Thyroid gland (tissue), 4 donors: ENCODE results near the gene GLI1. TPM values are rescaled to one million over a fixed set of nuclear protein-coding genes. Genes with fewer than 3 reads are reported as not detected.

Experiments
- DNase-seq, 2 donors: peaks; one replicate each; pipeline ENCODE4 v3.0.0-alpha.2; 2019
- H3K27ac ChIP-seq, 3 donors: fragments of 200-600 bp; sonication (generic); 1 replicate in 2 of 3; 2 replicates in 1 of 3; pipeline ENCODE4 v1.5.1; 2016 to 2019; ENCODE audit warnings: mild to moderate bottlenecking in 1 of 3, moderate library complexity in 1 of 3
- H3K27me3 ChIP-seq: fragments of 200-600 bp; sonication (generic); one replicate; pipeline ENCODE4 v1.5.1; 2019
- H3K36me3 ChIP-seq, 2 donors: fragments of 200-600 bp; sonication (generic); one replicate each; pipeline ENCODE4 v1.5.1; 2016 to 2019
- H3K4me1 ChIP-seq, 2 donors: fragments of 200-600 bp; sonication (generic); one replicate each; pipeline ENCODE4 v1.5.1; 2017 to 2019
- H3K4me3 ChIP-seq, 3 donors: fragments of 200-600 bp; sonication (generic); replicated peaks in 1 of 3; 1 replicate in 2 of 3; 2 replicates in 1 of 3; pipeline ENCODE4 v1.5.1; 2016; ENCODE audit warnings: mild to moderate bottlenecking in 1 of 3
- H3K9me3 ChIP-seq: fragments of 200-600 bp; sonication (generic); one replicate; pipeline ENCODE4 v1.5.1; 2017
- POLR2A ChIP-seq, 2 donors: fragments of 450-650 bp; IDR thresholded peaks; one replicate each; pipeline ENCODE4 v1.6.1; 2017; ENCODE audit warnings: antibody characterized with exemption in 2 of 2, mild to moderate bottlenecking in 2 of 2, moderate library complexity in 1 of 2
- WGBS, 2 donors: methylation state at CpG; one replicate each; pipeline ENCODE4 v1.1.5; 2017; 5-methylcytosine and 5-hydroxymethylcytosine counted together
- intact Hi-C: fragments of 100-400 bp; cut with DNase I; formaldehyde crosslinking; loops from one replicate; pipeline ENCODE4 v1.15.1; 2023
- total RNA-seq, 4 donors: library from RNA; depleted of rRNA; stranded (reverse); fragments of >200 nt; gene quantifications; one replicate each; pipeline ENCODE4 v1.2.3, GENCODE V29; 2016
- TF ChIP-seq, protein P1 (sequence below), 6 experiments: fragments of 200-600 bp in 3 of 6; fragments of 450-650 bp in 3 of 6; sonication (generic) in 3 of 6; IDR thresholded peaks; one replicate each; pipeline ENCODE4 v1.5.1; 2016 to 2019; ENCODE audit warnings: antibody characterized with exemption in 6 of 6, mild to moderate bottlenecking in 2 of 6, inconsistent platforms in 1 of 6, moderate library complexity in 1 of 6

The GLI1 gene
- total RNA-seq, 4 donors from 2014 or later: 1.1 to 2.2 (median 1.6) TPM; not detected in 1

DNA sequence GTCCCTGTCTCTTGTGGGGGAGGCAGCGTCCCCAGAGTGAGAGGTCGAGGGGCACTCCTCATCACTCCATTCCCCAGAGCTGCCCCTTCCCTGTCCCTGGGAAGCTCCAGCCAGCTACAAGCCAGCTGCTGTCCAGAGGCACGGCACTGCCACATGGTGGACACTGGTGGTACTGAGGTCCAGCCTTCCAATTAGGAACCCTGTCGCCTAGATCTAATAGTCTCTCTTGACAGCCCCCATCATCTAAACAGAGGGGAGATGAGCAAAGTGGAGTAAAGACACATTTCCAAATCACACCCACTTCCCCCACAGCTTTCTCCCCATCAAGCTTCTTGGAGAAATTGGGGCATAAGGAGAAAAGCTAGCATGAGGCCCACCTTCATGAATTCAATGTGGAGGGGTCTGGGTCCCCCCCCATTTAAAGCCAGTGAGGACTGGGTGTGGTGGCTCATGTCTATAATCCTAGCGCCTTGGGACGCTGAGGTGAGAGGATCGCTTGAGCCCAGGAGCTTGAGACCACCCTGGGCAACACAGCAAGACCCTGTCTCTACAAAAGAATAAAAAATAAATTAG, 6.6 kb upstream of the GLI1 start:
- intact Hi-C loops: loop anchor here (5.0 kb wide), 2 partner anchors 146 to 186 kb away; no protein-coding TSS in a partner anchor
- 14 to 24% methylated on average over 4 to 7 of the region's 7 CpGs for WGBS, 2 donors
- DNase-seq: peak; percentile 81
- no peak for TF ChIP-seq POLR2A (IDR thresholded peaks at IDR 0.05)
- TF ChIP-seq, protein P1, sequence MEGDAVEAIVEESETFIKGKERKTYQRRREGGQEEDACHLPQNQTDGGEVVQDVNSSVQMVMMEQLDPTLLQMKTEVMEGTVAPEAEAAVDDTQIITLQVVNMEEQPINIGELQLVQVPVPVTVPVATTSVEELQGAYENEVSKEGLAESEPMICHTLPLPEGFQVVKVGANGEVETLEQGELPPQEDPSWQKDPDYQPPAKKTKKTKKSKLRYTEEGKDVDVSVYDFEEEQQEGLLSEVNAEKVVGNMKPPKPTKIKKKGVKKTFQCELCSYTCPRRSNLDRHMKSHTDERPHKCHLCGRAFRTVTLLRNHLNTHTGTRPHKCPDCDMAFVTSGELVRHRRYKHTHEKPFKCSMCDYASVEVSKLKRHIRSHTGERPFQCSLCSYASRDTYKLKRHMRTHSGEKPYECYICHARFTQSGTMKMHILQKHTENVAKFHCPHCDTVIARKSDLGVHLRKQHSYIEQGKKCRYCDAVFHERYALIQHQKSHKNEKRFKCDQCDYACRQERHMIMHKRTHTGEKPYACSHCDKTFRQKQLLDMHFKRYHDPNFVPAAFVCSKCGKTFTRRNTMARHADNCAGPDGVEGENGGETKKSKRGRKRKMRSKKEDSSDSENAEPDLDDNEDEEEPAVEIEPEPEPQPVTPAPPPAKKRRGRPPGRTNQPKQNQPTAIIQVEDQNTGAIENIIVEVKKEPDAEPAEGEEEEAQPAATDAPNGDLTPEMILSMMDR (IDR thresholded peaks at IDR 0.05): peak; percentile 76 to 95 (median 90)
- Histone ChIP-seq H3K36me3 (no peaks in the 10 kb centered on the region), H3K4me1 (no peaks in the 10 kb centered on the region), H3K9me3 (no peaks in the 10 kb centered on the region), H3K27ac (no peak overlapping the region), H3K27me3 (no peaks in the 10 kb centered on the region), H3K4me3 (no peak overlapping the region)

DNA sequence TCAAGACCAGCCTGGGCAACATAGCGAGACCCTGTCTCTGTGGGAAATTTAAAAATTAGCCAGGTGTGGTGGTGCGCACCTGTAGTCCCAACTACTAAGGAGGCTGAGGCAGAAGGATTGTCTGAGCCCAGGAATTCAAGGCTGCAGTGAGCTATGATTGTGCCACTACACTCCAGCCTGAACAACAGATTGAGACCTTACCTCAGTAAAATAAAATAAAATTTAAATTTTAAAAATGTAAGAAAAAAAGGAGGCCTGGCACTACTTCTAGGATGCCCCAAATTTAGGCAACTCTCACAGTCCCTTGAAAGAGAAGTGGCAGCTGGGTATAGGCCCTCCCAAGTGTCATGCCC, 5.4 kb upstream of the GLI1 start:
- H3K4me1 ChIP-seq: peaks cover 5% of the 10 kb centered on the region in 2 donors
- no peak for TF ChIP-seq POLR2A (IDR thresholded peaks at IDR 0.05)
- TF ChIP-seq, protein P1 (IDR thresholded peaks at IDR 0.05): no peak
- H3K9me3 ChIP-seq: no peaks in the 10 kb centered on the region
- no peaks in the 10 kb centered on the region for H3K36me3 ChIP-seq
- H3K4me3 ChIP-seq: no peak overlapping the region
- intact Hi-C loops: loop anchor here (5.0 kb wide), 2 partner anchors 147 to 187 kb away; no protein-coding TSS in a partner anchor
- no peak for DNase-seq
- no peaks in the 10 kb centered on the region for H3K27me3 ChIP-seq
- WGBS, 2 donors: 96 to 98% methylated on average over 2 of the region's 2 CpGs
- H3K27ac ChIP-seq: no peak overlapping the region

DNA sequence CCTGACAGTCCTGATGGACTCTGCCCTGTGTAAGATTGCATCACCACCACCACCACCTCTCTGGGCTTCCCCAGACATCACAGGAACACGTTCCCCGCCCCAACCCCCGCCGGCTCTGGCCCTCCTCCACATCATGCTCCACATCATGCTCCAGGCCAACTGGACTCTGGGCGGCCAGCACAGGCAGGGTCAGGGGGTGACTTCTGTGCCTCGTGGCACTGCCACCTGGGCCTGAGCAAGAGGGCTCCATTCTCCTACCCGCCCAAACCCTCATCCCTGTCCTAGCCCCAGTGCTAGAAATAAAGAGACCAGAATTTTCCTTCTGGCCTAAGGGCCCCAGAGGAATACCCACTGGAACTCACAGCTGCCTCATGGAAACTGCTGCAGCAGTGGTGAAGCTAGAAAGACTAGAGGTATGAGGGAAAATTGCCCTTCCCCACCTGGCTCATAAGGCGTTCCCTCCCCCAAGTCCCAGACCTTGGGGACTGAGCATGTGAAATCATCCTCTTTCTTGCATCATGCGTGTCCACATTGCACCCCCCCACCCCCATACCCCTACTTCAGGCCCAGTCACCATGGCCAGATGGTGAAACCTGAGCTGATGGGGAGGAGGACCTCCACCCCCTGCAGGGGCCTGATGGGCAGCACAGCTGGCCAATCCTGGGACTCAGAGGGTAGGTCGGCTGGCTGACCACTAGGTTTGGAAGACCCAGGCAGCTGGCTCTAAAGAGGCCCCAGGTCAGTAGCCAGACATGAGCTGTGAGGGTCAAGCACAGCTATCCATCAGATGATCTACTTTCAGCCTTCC, 4.8 kb upstream of the GLI1 start, which contains the start of gene INHBE:
INHBE (plus strand) TSS at position 742 of the 808 bp plus-strand sequence. CDS start 230 bp downstream, outside the sequence.
- Histone ChIP-seq H3K9me3 (no peaks in the 10 kb centered on the region), H3K27ac (no peak within 1 kb of the TSS), H3K36me3 (no peaks in the 10 kb centered on the region), H3K4me3 (no peak within 1 kb of the TSS), H3K27me3 (no peaks in the 10 kb centered on the region), H3K4me1 (peaks cover 5 to 6% of the 10 kb centered on the region in 2 donors)
- intact Hi-C loops: loop anchor here (5.0 kb wide), 3 partner anchors 147 to 187 kb away; no protein-coding TSS in a partner anchor
- no peak for DNase-seq
- WGBS, 2 donors: 69 to 73% methylated on average over 9 of the region's 10 CpGs
- no peak for TF ChIP-seq POLR2A (IDR thresholded peaks at IDR 0.05)
- TF ChIP-seq, protein P1 (IDR thresholded peaks at IDR 0.05): no peak

DNA sequence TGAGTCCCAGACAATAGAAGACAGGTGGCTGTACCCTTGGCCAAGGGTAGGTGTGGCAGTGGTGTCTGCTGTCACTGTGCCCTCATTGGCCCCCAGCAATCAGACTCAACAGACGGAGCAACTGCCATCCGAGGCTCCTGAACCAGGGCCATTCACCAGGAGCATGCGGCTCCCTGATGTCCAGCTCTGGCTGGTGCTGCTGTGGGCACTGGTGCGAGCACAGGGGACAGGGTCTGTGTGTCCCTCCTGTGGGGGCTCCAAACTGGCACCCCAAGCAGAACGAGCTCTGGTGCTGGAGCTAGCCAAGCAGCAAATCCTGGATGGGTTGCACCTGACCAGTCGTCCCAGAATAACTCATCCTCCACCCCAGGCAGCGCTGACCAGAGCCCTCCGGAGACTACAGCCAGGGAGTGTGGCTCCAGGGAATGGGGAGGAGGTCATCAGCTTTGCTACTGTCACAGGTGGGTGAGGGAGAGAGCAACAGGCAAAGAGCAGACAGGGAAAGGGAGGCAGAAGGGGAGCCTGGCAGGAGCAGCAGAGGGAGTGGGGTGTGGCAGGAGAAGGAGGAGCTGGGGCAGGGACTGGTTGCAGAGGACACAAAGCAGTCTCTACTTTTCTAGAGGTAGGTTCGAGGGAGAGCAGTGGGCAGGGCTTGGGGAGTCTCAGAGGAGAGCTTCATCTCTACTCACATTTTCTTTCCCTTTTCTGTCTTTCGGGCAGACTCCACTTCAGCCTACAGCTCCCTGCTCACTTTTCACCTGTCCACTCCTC, 4.0 kb upstream of the GLI1 start:
- Histone ChIP-seq H3K4me1 (peaks cover 10 to 13% of the 10 kb centered on the region in 2 donors), H3K4me3 (no peak overlapping the region), H3K27me3 (no peaks in the 10 kb centered on the region), H3K36me3 (no peaks in the 10 kb centered on the region), H3K27ac (no peak overlapping the region), H3K9me3 (no peaks in the 10 kb centered on the region)
- WGBS, 2 donors: 43 to 58% methylated on average over 7 to 8 of the region's 10 CpGs
- intact Hi-C loops: loop anchor here (5.0 kb wide), 1 partner anchor 167 kb away; no protein-coding TSS in a partner anchor
- TF ChIP-seq, protein P1 (IDR thresholded peaks at IDR 0.05): no peak
- TF ChIP-seq POLR2A (IDR thresholded peaks at IDR 0.05): no peak
- DNase-seq: no peak
